ENCODE results near the gene IFI35.
A peak's percentile ranks its signal among the peaks of the same experiment; 100 is the strongest.
"Not testable (repeated sequence)": the region's sequence is repeated elsewhere in the genome, so short reads cannot be mapped to it uniquely, and the experiment has no call there.

Gene IFI35

DNA sequence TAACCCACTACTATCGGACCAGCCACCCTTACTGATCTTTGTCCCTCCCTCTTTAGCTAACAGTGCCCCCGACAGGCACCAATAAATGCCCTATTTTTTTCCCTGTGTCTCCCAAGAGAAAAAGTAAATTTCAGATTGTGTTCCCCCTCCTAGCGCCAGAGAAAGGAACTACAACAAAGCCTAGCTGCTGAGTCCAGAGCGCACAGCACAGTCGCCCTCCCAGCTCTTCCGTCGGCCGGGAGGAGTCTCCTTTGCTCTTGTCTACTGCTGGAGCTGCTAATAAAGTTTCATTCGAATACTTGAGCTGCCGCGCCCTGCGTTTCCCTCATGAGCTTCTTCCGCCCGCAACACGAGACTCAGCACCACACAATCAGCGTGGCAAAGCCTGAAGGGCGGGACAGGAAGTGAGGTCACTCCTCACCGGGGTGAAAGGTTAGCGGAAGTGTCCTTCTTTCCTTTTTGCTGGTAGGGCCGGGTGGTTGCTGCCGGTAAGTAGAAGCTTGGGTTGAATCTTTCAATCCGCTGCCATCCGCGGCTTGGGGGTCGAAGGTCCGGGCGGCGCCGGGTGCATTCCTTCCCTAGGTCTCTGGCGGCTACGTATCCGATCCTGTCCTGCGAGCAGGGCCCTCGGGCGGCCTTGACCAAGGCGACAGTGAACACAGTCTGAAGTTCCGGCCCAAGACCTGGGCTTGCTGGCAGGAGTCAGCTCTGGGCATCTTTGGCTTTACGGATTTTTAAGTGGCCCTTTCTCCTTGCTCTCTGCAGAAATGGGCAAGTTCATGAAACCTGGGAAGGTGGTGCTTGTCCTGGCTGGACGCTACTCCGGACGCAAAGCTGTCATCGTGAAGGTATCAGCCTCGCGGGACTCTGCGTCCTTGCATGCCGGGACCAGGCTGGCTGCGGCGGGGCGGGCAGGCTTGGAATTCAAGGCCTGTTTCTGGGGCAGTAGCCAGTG lies 8.3 kb upstream of the IFI35 start, which contains the start of gene RPL27:
TSS of gene RPL27 (plus strand) at position 436 of the 955 bp plus-strand sequence. CDS start at position 768, 332 bp downstream.
- peak; percentile 96 for DNase-seq

DNA sequence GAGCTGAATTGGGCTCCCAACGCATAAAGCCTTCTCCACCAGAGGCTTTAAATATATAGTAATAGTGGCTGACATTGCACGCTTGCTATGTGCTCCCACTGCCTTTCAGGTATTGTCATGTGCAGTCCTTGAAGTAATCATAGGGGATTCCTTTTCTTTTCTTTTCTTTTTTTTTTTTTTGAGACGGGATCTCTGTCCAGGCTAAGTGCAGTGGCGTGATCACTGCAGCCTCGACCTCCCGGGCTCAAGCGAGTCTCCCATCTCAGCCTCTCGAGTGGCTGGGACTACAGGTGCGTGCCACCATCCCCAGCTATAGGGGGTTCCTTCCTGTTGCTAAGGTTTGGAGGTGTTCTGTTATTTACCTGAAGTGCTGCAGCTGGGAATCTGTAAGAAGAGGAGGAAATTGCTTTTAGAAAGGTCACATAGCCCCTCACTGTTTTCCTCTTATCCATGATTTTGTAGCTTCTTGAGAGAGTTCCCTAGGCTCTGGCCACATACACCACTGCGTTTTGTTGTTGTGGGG lies 7.5 kb upstream of the IFI35 start:
- DNase-seq: no peak

GRCh38 chr17:43000894-43001293 lies 5.7 kb upstream of the IFI35 start:
- DNase-seq: not testable (repeated sequence)

GRCh38 chr17:43003542-43004172 lies 2.9 kb upstream of the IFI35 start:
- no peak for DNase-seq

- DNase-seq: no peak
These were observed 4.2 kb downstream of the IFI35 start for GRCh38 chr17:43010667-43011308.

DNA sequence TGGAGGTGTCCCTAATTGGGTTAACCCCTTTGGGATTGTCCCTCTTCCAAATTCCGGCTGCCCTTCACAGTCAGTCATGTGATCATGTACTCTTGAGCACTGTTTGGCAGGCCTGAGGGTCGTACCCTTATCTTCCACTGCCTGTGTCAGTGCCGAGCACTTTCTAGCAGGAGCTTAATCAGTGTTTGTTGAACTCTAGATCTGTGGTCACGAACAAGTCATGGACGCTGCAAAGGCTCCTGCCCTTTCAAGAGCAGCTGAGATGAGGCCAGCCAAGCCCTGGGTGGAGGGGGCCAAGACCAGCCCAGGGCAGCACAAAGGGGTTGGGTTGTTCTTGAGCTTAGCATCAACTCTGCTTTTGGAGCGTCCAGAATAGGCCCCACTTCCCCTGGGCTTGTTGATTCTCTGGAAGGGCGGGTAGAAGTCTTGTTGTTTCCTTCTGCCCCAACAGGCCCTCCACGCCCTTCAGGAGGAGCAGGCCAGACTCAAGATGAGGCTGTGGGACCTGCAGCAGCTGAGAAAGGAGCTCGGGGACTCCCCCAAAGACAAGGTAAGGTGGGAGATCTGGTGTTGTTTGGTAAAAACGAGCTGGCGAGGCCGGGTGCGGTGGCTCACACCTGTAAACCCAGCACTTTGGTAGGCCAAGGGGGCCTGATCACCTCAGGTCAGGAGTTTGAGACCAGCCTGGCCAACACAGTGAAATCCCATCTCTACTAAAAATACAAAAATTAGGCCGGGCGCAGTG lies 5.3 kb downstream of the IFI35 start:
- no peak for DNase-seq

DNA sequence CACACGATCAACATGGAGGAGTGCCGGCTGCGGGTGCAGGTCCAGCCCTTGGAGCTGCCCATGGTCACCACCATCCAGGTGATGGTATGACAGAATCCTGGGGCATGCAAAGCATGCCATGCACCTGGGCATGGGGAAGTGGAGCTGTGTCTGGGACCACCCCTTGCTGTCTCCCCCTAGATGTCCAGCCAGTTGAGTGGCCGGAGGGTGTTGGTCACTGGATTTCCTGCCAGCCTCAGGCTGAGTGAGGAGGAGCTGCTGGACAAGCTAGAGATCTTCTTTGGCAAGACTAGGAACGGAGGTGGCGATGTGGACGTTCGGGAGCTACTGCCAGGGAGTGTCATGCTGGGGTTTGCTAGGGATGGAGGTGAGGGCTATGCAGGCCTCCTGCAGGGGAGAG lies 6.7 kb downstream of the IFI35 start:
- DNase-seq: no peak

DNA sequence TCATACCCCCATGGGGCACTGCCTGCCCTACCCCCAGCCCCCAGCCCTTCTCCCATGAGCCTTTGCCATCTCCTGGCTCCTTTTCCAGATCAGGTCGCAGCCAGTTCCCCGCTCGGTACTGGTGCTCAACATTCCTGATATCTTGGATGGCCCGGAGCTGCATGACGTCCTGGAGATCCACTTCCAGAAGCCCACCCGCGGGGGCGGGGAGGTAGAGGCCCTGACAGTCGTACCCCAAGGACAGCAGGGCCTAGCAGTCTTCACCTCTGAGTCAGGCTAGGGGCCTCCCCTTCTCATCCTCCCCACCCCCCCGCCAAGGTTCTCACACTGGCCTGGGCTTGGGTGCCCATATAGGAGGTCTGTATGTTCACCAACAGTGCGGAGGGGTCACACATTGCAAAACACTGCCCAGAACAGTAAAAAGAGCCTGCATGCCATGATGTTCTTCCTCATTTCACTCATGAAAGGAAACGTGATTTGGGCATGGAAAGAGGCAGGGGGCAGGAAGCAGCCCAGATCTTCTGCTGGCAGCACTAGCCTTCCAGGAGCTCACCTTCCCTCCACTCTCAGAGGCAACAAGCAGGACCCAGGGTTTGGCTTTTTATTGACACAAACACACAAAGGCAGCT lies 7.5 kb downstream of the IFI35 start:
- DNase-seq: no peak

DNA sequence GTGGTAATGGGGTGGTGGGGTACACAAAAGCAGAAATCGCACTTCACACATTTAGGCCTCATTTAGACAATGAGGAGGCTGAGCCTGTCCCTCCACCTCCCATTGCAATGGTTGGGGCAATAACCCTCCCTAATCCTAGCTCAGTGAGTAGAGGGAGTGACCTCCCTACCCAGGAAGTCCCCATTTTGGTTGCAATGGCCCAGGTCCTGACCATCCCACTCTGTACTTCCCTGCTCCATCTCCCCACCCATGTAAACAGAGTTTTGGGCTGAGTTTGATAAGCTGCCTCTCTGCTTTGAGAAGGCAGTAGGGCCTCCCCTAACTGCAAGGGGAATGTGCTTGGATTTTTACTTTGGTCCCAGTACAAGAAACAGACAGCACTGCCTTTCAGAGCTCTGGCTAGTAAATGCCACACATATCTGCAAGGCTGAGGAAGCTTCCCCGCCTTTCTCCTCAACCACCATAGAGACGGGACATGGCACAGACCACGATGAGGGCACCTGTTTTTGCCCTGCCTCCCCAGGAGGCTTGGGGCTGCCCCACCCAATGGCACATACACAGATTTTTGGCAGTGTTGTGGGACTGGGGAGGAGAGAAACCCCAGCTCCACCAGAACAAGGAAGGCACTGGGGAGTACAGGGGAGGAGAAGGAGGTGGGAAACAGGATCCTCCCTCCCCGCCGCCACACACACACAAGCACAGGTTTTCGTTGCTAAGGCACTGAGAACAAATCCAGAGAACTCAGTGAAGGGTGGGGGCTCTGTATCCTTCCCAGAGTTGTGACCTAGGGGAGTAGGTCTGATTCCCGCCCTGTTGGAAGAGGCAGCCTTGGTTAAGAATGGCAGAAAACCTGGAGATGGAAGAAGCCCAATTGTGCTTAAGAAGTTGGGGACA lies 8.3 kb downstream of the IFI35 start:
- DNase-seq: no peak

- no peak for DNase-seq
These were observed 9.0 kb downstream of the IFI35 start for GRCh38 chr17:43015579-43015978.

DNA sequence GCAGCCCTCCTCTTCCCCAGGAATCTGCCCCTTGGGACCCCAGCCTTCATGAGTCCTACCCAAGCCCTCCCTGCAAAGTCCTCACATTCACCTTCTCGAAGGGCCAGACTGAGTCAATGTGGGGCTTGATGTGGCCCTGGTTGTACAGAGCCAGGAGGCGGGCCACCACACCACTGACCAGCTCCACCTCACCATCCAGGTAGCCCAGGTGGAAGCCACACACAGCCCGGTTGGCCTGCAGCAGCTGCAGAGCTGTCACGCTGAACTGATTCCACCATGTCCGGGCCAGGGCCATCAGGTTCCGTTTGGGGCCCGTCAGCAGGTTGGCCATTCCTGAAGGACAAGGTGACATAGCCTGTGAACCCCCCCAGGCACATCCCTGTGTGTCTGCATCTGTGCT lies 9.6 kb downstream of the IFI35 start:
- DNase-seq: no peak

DNA sequence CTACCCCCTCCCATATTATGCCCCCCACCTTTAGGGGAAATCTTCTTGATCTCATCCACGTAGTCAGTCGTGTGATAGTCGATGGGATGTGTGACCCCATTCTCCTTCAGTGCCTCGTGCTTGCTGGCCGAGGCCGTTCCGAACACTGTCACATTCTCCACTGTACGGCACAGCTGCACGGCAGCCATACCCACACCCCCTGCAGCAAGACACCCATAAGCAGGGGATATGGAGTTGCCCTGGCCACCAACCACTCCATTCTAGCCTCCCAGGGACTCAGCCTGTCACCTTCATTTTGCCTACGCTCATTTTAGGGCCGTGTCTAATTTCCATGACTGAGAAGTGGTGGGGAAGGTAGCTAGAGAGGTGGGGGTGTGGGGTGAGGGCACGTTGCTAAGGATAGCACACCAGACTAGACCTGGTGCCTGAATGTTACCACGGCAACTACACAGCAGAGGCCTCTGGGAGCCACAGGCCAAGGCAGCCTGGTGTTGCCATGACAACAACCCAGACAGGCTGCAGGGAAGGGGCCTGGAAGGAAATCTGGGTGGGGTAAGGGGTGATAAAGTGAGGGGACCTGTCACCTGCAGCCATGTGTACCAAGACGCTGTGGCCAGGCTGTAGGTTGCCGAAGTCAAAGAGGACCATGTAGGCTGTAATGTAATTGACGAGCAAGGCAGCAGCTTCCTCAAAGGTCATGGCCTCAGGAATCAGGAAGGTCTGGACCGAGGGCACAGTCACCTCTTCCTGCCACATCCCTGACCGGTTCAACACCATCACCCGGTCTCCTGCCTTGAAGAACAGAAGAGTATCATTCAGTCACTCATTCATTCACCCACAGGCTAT lies 11.6 kb downstream of the IFI35 start:
- DNase-seq: no peak

DNA sequence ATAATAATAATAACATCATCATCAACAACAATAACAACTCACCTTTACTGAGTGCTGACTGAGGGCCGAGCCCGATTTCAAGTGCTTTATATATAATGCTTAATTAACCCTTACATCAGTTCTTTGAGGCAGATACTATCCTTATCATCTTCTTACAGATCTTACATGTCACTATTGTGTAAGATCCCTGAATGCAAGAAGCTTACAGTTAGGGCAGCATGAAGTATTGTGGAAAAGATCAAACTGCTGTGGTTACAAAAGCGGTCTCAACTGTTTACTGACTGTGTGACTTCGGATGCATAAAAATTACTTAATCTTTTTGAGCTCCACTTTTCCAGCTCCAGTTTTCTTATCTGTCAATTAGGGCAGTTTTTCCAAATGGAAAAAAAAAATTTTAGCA lies 12.3 kb downstream of the IFI35 start:
- DNase-seq: no peak

DNA sequence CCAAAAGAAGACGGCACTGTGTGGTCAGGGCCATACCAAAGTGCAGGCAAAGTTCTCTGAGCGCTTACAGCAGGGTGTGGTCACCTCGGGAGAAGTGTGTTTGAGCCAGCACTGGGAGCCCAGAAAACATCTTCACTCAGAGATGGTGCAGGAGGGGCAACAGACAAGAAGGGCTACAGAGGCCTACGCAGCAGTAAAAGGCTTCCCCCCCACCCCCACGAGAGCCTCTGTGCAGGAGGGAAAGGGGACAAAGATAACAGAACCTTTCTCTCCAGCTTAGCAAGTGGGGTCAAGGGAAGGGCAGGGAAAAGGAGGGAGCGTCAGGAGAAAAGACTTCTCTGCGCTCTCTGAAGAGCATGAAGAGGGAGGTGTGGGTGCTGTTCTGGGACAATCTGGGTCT lies 12.8 kb downstream of the IFI35 start:
- no peak for DNase-seq

DNA sequence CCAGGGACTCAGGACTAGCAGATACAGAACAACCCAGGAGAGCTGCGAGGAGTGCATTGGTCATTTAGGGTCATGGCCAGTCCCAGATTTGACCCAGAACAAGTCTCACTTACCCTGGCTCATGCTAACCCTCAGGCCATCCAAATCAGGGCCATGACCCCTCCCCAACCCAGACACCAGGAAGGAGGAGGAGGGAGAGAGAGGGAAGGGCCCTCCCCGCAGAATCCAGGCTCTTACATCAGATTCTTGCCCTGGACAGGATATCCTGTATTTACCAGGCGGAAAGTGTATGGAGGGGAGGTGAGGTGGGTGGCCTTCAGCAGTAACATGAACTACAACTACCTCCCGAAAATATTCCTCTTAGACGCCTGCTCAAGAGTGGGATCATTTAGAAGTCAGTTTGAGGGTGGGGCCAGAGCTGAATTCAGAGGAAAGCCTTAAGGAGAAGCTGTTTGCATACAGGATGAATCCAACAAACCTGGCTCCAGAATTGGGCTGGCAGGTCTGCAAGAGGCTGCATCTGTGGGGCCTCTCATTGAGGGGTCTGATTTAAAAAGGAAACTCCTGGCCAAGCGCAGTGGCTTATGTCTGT lies 13.5 kb downstream of the IFI35 start:
- DNase-seq: no peak

GRCh38 chr17:43020789-43021740 lies 14.5 kb downstream of the IFI35 start:
- no peak for DNase-seq

DNA sequence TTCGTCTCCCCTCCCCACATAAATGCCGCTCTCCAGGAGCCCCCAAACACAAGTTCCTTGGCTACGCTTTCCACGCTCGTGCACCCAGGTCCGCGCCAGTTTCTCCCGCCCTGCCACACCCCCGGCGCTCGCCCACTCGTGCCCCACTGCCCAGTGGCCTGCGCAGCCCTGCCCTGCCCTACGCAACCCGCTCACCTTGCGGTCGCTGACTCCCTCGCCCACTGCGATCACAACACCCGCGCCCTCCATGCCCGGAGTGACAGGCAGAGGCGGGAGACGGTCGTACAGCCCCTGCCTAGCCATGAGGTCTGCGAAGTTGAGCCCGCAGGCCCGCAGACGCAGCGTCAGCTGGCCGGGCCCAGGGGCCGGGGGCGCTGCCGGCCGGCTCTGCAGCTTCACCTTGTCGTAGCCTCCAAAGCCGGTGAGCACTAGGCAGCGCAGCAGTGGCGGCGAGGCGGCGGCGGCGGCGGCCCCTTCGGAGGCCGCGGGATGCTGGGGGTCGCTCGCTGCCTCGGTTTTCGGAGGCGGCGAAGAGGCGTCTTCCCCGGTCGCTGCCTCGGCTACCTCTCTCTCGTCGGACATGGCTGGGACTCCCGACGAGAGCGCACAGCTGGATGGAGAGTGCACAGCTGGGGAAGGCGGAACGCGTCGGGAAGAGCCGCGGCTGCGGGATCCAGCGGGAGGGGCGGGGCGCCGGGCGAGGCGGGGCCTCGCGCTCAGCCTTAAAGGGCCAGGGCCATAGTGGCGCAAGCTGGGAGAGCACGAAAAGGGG lies 15.3 kb downstream of the IFI35 start, which contains the start of gene VAT1:
TSS of gene VAT1 (minus strand) at position 645 of the 772 bp plus-strand sequence. CDS start at position 582, 63 bp downstream.
- peak; percentile 71 for DNase-seq
